Lung (tissue), 12 donors: ENCODE measurements around the gene WDR20. TPM values are rescaled to one million over a fixed set of nuclear protein-coding genes. Genes with fewer than 3 reads are reported as not detected.
"Not testable (repeated sequence)": the region's sequence is repeated elsewhere in the genome, so short reads cannot be mapped to it uniquely, and the experiment has no call there.

Experiments
- ATAC-seq: fragments of 200-7000 bp; cut with Tn5 transposase; one replicate; pipeline ENCODE4 v1.9.1; 2020; ENCODE audit warnings: moderate number of reproducible peaks; ENCODE audit not compliant: insufficient read depth, low FRiP score
- DNase-seq, 3 donors: peaks; one replicate each; pipeline ENCODE4 v3.0.0-alpha.2; 2013 to 2017
- H3K27ac ChIP-seq, 2 donors: one replicate each; pipeline ENCODE4 v1.5.1; 2013; ENCODE audit warnings: mild to moderate bottlenecking in 2 of 2, moderate library complexity in 2 of 2, control low read depth in 1 of 2, inconsistent platforms in 1 of 2, low read depth in 1 of 2, low read length in 1 of 2
- H3K27me3 ChIP-seq, 3 donors: one replicate each; pipeline ENCODE4 v1.5.1; 2013; ENCODE audit warnings: low read length in 2 of 3; ENCODE audit not compliant: control insufficient read depth in 3 of 3, insufficient read depth in 3 of 3
- H3K36me3 ChIP-seq, 4 donors: one replicate each; pipeline ENCODE4 v1.5.1; 2013; ENCODE audit warnings: low read length in 4 of 4, mild to moderate bottlenecking in 1 of 4, moderate library complexity in 1 of 4; ENCODE audit not compliant: control insufficient read depth in 4 of 4, insufficient read depth in 4 of 4
- H3K4me1 ChIP-seq, 5 donors: one replicate each; pipeline ENCODE4 v1.5.1; 2013; ENCODE audit warnings: low read length in 5 of 5, mild to moderate bottlenecking in 2 of 5, moderate library complexity in 1 of 5; ENCODE audit not compliant: control insufficient read depth in 5 of 5, insufficient read depth in 5 of 5
- H3K4me3 ChIP-seq: one replicate; pipeline ENCODE4 v1.5.1; 2013; ENCODE audit warnings: mild to moderate bottlenecking, control low read depth, moderate library complexity
- H3K9ac ChIP-seq, 2 donors: one replicate each; pipeline ENCODE4 v1.5.1; 2013; ENCODE audit warnings: low read length in 2 of 2, control low read depth in 1 of 2; ENCODE audit not compliant: insufficient read depth in 1 of 2
- H3K9me3 ChIP-seq, 4 donors: one replicate each; pipeline ENCODE4 v1.5.1; 2013; ENCODE audit warnings: low read length in 3 of 4, mild to moderate bottlenecking in 1 of 4, moderate library complexity in 1 of 4; ENCODE audit not compliant: control insufficient read depth in 4 of 4, insufficient read depth in 3 of 4
- WGBS, 2 donors: extraction: QIAGEN DNeasy Blood & Tissue Kit; methylation state at CpG; one replicate each; pipeline ENCODE4 v1.1.7; 2013; 5-methylcytosine and 5-hydroxymethylcytosine counted together
- polyA plus RNA-seq, 2 donors: library from polyadenylated mRNA; stranded (reverse); fragments of 200-250 nt; gene quantifications; one replicate each; pipeline ENCODE4 v1.2.1, GENCODE V29; 2013
- total RNA-seq, 2 donors: library from RNA; depleted of rRNA in 1 of 2; stranded (reverse); fragments of >200 nt in 1 of 2; gene quantifications; one replicate each; pipeline ENCODE4 v1.2.1, GENCODE V29; 2014 to 2021
- TF ChIP-seq, protein P1 (sequence below): IDR thresholded peaks from 2 replicates; pipeline ENCODE4 v1.5.1; 2012; ENCODE audit warnings: mild to moderate bottlenecking; ENCODE audit errors: control extremely low read depth, extremely low read depth
- donor health status: control.
- donor health status: control.
- donor health status: Bipolar disorder and iron deficiency.
- donor health status: healthy.
- donor health status: DM: yes; HTN: yes; CAD: no.

Gene WDR20
- total and polyA plus RNA-seq, 4 donors = 10.3 to 30.7 (median 19.7) TPM

DNA sequence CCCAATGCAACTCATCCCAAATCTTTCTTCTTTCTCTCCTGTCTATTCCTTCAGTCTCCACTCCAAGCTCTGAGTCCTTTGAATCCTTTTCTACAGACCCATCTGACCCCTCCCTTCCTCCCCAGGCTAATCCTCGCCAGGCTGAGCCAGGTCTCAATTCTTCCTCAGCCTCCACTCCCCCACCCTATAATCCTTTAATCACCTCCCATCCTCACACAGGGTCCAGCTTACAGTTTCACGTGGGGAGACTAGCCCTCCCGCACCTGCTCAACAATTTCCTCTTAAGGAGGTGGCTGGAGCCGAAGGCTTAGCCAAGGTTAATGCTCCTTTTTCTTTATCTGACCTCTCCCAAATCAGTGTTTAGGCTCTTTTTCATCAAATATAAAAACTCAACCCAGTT lies 101.5 kb downstream of the WDR20 start:
- H3K27ac ChIP-seq = no peak overlapping the region
- H3K9me3 ChIP-seq = no peaks in the 10 kb centered on the region
- H3K36me3 ChIP-seq = no peaks in the 10 kb centered on the region
- no peak overlapping the region for H3K9ac ChIP-seq
- DNase-seq = no peak
- H3K4me3 ChIP-seq = no peak overlapping the region
- H3K27me3 ChIP-seq = no peaks in the 10 kb centered on the region
- WGBS, 2 donors = 91 to 95% methylated on average over 4 of the region's 4 CpGs
- ATAC-seq = no peak
- H3K4me1 ChIP-seq = no peaks in the 10 kb centered on the region
- TF ChIP-seq, protein P1, sequence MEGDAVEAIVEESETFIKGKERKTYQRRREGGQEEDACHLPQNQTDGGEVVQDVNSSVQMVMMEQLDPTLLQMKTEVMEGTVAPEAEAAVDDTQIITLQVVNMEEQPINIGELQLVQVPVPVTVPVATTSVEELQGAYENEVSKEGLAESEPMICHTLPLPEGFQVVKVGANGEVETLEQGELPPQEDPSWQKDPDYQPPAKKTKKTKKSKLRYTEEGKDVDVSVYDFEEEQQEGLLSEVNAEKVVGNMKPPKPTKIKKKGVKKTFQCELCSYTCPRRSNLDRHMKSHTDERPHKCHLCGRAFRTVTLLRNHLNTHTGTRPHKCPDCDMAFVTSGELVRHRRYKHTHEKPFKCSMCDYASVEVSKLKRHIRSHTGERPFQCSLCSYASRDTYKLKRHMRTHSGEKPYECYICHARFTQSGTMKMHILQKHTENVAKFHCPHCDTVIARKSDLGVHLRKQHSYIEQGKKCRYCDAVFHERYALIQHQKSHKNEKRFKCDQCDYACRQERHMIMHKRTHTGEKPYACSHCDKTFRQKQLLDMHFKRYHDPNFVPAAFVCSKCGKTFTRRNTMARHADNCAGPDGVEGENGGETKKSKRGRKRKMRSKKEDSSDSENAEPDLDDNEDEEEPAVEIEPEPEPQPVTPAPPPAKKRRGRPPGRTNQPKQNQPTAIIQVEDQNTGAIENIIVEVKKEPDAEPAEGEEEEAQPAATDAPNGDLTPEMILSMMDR = no peak

DNA sequence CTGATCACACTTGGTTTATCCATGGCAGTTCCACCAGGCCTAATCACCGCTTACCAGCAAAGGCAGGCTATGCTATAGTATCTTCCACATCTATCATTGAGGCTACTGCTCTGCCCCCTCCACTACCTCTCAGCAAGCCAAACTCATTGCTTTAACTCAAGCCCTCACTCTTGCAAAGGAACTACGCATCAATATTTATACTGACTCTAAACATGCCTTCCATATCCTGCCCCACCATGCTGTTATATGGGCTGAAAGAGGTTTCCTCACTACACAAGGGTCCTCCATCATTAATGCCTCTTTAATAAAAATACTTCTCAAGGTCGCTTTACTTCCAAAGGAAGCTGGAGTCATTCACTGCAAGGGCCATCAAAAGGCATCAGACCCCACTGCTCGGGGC lies 104.1 kb downstream of the WDR20 start:
- DNase-seq, H3K4me1 ChIP-seq, H3K4me3 ChIP-seq, H3K9me3 ChIP-seq, ATAC-seq, H3K27ac ChIP-seq, H3K27me3 ChIP-seq, H3K9ac ChIP-seq, H3K36me3 ChIP-seq: not testable (repeated sequence)
- WGBS, 2 donors = 95 to 96% methylated on average over 4 of the region's 4 CpGs

DNA sequence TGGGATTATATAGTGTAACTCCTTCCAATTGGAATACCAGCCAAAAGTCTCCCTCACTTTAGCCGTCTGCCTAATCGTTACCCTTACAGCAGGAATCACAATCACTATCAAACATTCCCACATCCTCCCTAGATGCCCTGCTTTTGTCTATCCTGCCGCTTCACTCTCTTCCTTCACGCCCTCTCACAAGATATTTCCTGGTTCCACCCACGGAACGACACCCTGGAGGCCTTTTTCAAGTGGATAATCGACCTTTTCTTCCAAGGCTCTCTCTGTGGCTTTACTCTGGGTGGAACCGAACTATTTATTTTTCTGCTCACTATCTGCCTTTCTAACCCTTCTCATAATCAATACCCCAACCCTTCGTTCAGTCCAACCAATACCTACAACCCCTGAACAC lies 106.4 kb downstream of the WDR20 start:
- Histone ChIP-seq H3K4me3 (no peak overlapping the region), H3K27me3 (no peaks in the 10 kb centered on the region), H3K36me3 (peaks cover 0 to 6% (median 2%) of the 10 kb centered on the region in 4 donors), H3K9ac (no peak overlapping the region), H3K27ac (no peak overlapping the region), H3K9me3 (no peaks in the 10 kb centered on the region), H3K4me1 (no peaks in the 10 kb centered on the region)
- TF ChIP-seq, protein P1 = no peak
- no peak for ATAC-seq
- WGBS, 2 donors = 72 to 86% methylated on average over 9 of the region's 9 CpGs
- DNase-seq = no peak

DNA sequence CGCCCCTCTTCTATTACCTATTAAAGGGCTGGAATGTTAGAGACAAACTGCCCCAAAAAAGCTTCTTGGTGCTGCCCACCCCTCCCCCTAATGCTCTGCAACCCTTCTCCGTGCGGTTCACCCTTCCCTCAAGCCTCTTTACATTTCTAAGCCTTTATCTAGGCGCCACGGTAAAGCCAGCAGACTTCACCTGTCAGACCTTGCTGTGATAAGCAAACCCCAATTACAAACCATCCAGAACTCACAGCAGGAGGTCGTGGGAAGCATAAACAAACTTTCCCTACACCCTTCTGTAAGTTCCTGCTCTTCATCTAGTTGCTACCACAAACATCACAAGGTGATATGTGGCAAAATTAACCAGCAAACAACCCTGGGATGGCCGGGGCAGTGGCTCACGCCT lies 108.4 kb downstream of the WDR20 start:
- Histone ChIP-seq H3K9me3 (no peaks in the 10 kb centered on the region), H3K4me1 (no peaks in the 10 kb centered on the region), H3K36me3 (peaks cover 0 to 6% (median 3%) of the 10 kb centered on the region in 4 donors), H3K9ac (no peak overlapping the region), H3K4me3 (no peak overlapping the region), H3K27ac (no peak overlapping the region), H3K27me3 (no peaks in the 10 kb centered on the region)
- ATAC-seq (no peak), DNase-seq (no peak)
- WGBS, 2 donors = 84 to 85% methylated on average over 8 of the region's 8 CpGs
- TF ChIP-seq, protein P1 = no peak
